Ascending aorta (tissue), 2 donors: ENCODE data around the gene PRPF19. TPM values are rescaled to one million over a fixed set of nuclear protein-coding genes. Genes with fewer than 3 reads are reported as not detected.

ENCODE experiments used
- DNase-seq, 2 donors: peaks; one replicate each; pipeline ENCODE4 v3.0.0-alpha.2; 2019; ENCODE audit warnings: low spot score in 2 of 2
- H3K27ac ChIP-seq, 2 donors: fragments of 200-600 bp; sonication (generic); one replicate each; pipeline ENCODE4 v1.5.1; 2016 to 2017; ENCODE audit warnings: mild to moderate bottlenecking in 1 of 2
- H3K27me3 ChIP-seq: fragments of 200-600 bp; sonication (generic); one replicate; pipeline ENCODE4 v1.5.1; 2017
- H3K36me3 ChIP-seq, 2 donors: fragments of 200-600 bp; sonication (generic); one replicate each; pipeline ENCODE4 v1.5.1; 2016
- H3K4me1 ChIP-seq, 2 donors: fragments of 200-600 bp; sonication (generic); one replicate each; pipeline ENCODE4 v1.5.1; 2016 to 2017; ENCODE audit warnings: mild to moderate bottlenecking in 1 of 2
- H3K4me3 ChIP-seq, 2 donors: fragments of 200-600 bp; sonication (generic); one replicate each; pipeline ENCODE4 v1.5.1; 2016 to 2017; ENCODE audit warnings: mild to moderate bottlenecking in 1 of 2
- H3K9me3 ChIP-seq, 2 donors: fragments of 200-600 bp; sonication (generic); one replicate each; pipeline ENCODE4 v1.5.1; 2016
- intact Hi-C: fragments of 100-400 bp; cut with DNase I; formaldehyde crosslinking; loops from one replicate; pipeline ENCODE4 v1.15.1; 2023
- total RNA-seq: library from RNA; depleted of rRNA; stranded (reverse); fragments of >200 nt; gene quantifications from one replicate; pipeline ENCODE4 v1.1.0, GENCODE V29; 2016
- TF ChIP-seq, protein P1 (sequence below), 3 experiments: fragments of 200-600 bp in 2 of 3; fragments of 450-650 bp in 1 of 3; sonication (generic) in 2 of 3; IDR thresholded peaks; one replicate each; pipeline ENCODE4 v1.5.1; 2016 to 2019; ENCODE audit warnings: antibody characterized with exemption in 3 of 3, mild to moderate bottlenecking in 1 of 3, moderate library complexity in 1 of 3

Gene PRPF19
- total RNA-seq, 1 donor from 2014 or later = 61.6 TPM

DNA sequence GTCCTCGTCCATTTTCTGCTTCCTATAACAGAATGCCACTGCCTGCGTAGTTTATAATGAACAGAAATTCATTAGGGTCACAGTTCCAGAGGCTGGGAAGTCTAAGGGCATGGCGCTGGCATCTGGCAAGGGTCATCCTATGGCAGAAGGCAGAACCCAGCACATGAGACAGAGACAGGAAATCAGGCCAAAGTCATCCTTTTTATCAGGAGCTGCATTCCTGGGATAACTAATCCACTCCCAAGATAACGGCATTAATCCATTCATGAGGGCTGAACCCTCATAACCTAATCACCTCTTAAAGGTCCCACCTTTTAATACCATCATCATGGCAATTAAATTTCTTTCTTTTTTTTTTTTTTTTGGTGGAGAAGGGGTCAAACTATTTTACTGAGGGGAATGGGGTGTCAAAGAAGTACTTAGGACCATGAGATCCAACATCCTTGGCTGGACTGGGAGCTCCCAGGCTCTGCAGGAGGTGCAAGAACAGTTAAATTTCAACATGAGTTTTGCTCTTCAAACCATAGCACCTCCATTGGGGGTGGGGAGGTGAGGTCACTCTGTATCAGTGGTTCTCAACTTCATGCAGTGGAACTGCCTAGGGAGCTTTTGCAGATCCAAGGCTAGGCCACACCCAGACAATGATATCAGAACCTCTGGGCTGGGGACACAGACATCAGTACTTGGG lies 12.0 kb upstream of the PRPF19 start:
- no peaks in the 10 kb centered on the region for H3K27me3 ChIP-seq
- H3K4me1 ChIP-seq = peaks cover 0 to 20% of the 10 kb centered on the region in 2 donors
- TF ChIP-seq, protein P1, sequence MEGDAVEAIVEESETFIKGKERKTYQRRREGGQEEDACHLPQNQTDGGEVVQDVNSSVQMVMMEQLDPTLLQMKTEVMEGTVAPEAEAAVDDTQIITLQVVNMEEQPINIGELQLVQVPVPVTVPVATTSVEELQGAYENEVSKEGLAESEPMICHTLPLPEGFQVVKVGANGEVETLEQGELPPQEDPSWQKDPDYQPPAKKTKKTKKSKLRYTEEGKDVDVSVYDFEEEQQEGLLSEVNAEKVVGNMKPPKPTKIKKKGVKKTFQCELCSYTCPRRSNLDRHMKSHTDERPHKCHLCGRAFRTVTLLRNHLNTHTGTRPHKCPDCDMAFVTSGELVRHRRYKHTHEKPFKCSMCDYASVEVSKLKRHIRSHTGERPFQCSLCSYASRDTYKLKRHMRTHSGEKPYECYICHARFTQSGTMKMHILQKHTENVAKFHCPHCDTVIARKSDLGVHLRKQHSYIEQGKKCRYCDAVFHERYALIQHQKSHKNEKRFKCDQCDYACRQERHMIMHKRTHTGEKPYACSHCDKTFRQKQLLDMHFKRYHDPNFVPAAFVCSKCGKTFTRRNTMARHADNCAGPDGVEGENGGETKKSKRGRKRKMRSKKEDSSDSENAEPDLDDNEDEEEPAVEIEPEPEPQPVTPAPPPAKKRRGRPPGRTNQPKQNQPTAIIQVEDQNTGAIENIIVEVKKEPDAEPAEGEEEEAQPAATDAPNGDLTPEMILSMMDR (IDR thresholded peaks at IDR 0.05) = no peak
- no peaks in the 10 kb centered on the region for H3K9me3 ChIP-seq
- no peak for DNase-seq
- peaks cover 33 to 40% of the 10 kb centered on the region in 2 donors for H3K36me3 ChIP-seq
- H3K27ac ChIP-seq = no peak overlapping the region
- intact Hi-C loops = loop anchor here (5.0 kb wide), 2 partner anchors 34 to 209 kb away; partner anchors contain the start of gene SLC15A3
- no peak overlapping the region for H3K4me3 ChIP-seq

DNA sequence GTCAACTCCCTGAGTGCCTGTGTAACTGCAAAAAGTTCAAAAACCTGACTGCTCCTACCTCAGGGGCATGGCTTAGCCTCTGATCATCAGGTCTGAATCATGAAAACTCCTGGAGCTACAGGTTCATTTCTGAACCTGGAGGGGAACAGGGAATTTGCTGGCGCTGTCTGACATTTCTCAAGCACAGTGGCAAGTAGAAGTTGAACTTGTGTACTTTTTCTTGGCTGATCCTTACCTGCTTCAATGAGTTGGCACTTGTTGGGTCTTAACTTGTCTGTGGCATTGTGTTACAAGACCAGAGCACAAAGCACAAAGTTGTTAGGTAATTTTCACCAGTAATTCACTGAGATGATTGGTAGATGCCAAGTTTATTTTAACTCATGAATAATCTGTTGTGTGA lies 10.9 kb upstream of the PRPF19 start:
- Histone ChIP-seq H3K27ac (no peak overlapping the region), H3K4me3 (no peak overlapping the region), H3K9me3 (no peaks in the 10 kb centered on the region), H3K27me3 (no peaks in the 10 kb centered on the region), H3K4me1 (peaks cover 0 to 28% of the 10 kb centered on the region in 2 donors), H3K36me3 (peaks cover 26 to 28% of the 10 kb centered on the region in 2 donors)
- intact Hi-C loops = loop anchor here (5.0 kb wide), 2 partner anchors 35 to 210 kb away; partner anchors contain the start of gene SLC15A3
- TF ChIP-seq, protein P1 (IDR thresholded peaks at IDR 0.05) = no peak
- no peak for DNase-seq

DNA sequence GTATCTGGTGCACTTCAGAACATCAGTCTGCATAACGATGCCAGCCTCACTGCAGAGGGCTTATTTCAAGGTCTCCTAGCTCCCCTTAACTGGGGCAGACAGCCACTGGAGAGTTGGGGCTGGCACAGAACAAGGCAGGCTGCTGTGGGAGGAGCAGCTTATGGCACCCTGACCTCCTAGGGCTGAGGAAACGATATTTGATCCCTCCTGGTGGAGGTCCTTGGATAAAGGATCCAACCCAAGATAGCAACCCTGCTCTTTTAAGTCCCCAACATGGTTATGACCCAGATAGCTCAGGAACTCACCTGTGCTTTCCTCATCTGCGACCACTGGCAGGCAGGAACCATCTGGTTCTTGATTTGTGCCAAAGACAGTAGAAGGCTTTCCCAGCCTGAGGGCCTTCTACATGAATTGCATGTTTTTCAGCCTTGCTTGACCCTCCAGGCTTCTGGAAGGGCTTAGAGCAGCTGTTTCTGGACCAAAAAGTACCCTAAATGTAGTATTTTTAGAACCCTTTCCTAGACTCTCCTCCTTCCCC lies 10.4 kb upstream of the PRPF19 start:
- no peak for DNase-seq
- peak overlapping the region in 1 of 2 donors; percentile 11 for H3K27ac ChIP-seq
- intact Hi-C loops = loop anchor here (5.0 kb wide), 2 partner anchors 36 to 211 kb away; partner anchors contain the start of gene SLC15A3

DNA sequence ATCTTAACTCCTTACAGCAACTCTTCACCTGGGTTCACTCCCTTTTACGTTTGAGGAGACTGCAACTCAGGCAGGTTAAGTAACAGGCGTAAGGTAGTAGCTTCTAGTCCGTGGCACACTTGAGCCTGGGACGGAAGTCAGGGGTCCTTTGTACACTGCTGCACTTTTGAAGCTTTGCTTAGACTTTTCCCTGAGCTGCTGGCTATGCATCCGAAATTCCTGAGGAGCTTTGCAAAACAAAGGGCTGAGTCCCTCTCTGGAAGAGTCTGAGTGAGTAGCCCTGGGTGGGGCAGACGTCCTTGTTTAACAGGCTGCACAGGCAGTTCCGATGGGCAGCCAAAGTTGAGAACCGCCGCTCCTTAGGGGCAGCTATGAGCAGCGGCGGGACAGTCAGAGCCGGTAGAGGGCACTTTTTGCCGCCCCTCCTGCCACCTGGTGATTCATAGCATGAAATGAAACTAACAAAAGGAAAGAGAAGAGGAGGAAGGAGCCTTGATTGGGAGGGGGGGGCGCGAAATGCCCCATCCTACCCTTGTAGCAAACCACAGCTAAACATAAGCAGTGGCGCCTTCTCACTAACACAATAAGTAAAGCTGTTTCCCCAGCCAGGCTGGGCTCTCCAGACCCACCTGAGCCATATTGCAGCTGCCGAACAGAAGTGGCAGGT lies 9.0 kb upstream of the PRPF19 start:
- Histone ChIP-seq H3K27ac (peak overlapping the region; percentile 89 to 97), H3K4me3 (peak overlapping the region; percentile 70 to 96), H3K4me1 (peaks cover 0 to 28% of the 10 kb centered on the region in 2 donors), H3K9me3 (no peaks in the 10 kb centered on the region), H3K27me3 (no peaks in the 10 kb centered on the region), H3K36me3 (peaks cover 7 to 10% of the 10 kb centered on the region in 2 donors)
- DNase-seq = peak; percentile 48 to 89
- intact Hi-C loops = loop anchor here (5.0 kb wide), 2 partner anchors 37 to 212 kb away; partner anchors contain the start of gene SLC15A3
- TF ChIP-seq, protein P1 (IDR thresholded peaks at IDR 0.05) = peak; percentile 22 to 49 (median 26)

More for the DNA sequence above, 10.4 kb upstream of the PRPF19 start:
- TF ChIP-seq, protein P1 (IDR thresholded peaks at IDR 0.05) = no peak
- H3K4me1 ChIP-seq = peaks cover 0 to 28% of the 10 kb centered on the region in 2 donors
- H3K27me3 ChIP-seq = no peaks in the 10 kb centered on the region
- peaks cover 20 to 23% of the 10 kb centered on the region in 2 donors for H3K36me3 ChIP-seq
- H3K9me3 ChIP-seq = no peaks in the 10 kb centered on the region
- H3K4me3 ChIP-seq = no peak overlapping the region

DNA sequence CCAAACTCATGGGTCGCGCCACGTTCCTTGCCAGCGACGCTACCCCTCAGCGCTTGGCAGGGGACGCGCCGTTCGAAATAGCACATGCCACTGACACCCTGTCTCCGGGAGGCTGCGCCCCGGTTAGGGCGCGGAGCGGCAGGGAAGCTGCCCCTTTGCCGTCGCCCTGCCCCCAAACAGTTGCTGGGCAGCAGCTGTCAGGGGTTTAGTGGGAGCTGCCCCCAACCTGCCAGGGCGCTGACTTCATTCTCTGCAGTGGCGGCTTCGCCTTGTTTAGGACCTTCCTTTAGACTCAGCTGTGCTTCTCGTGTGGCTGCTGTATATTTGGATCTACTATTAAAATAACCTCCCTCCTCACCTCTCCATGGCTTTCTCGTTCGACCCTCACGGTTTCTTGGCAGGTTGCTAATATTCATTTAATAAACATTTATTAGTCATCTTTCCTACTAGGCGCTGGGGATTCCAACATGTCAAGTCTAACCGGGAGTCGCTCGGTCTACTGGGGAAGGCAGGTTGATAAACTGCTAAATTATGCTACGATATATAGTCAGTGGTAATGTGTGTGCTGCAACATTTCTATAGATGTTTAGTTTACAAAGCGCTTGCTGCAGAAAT lies 8.4 kb upstream of the PRPF19 start:
- TF ChIP-seq, protein P1 (IDR thresholded peaks at IDR 0.05) = no peak
- Histone ChIP-seq H3K36me3 (peaks cover 2 to 3% of the 10 kb centered on the region in 2 donors), H3K9me3 (no peaks in the 10 kb centered on the region), H3K4me3 (peak overlapping the region; percentile 70 to 96), H3K27ac (peak overlapping the region; percentile 89 to 97), H3K4me1 (peaks cover 0 to 28% of the 10 kb centered on the region in 2 donors), H3K27me3 (no peaks in the 10 kb centered on the region)
- intact Hi-C loops = loop anchor here (5.0 kb wide), 2 partner anchors 38 to 213 kb away; partner anchors contain the start of gene SLC15A3
- no peak for DNase-seq
